HG02588 (cell line): ENCODE results near the gene TBC1D22A.
"Not testable (repeated sequence)": the region's sequence is repeated elsewhere in the genome, so short reads cannot be mapped to it uniquely, and the experiment has no call there.

Source experiments
- ATAC-seq: cut with Tn5 transposase; IDR thresholded peaks from one replicate; pipeline ENCODE4 v1.9.1; 2021; ENCODE audit warnings: mild to moderate bottlenecking, moderate library complexity; ENCODE audit not compliant: unreplicated experiment

Gene TBC1D22A

GRCh38 chr22:47039356-47039755 lies 276.9 kb downstream of the TBC1D22A start:
- ATAC-seq = no peak

- ATAC-seq = no peak
Measured at GRCh38 chr22:47040486-47041270, 278.2 kb downstream of the TBC1D22A start.

- ATAC-seq = no peak
Measured at GRCh38 chr22:47041271-47042115, 279.0 kb downstream of the TBC1D22A start.

- ATAC-seq = no peak
Measured at GRCh38 chr22:47042116-47042825, 279.8 kb downstream of the TBC1D22A start.

GRCh38 chr22:47042861-47043496 lies 280.5 kb downstream of the TBC1D22A start:
- no peak for ATAC-seq

GRCh38 chr22:47043835-47044721 lies 281.6 kb downstream of the TBC1D22A start:
- ATAC-seq = no peak

GRCh38 chr22:47044722-47045535 lies 282.5 kb downstream of the TBC1D22A start:
- ATAC-seq = no peak

GRCh38 chr22:47045691-47046410 lies 283.4 kb downstream of the TBC1D22A start:
- ATAC-seq = no peak

GRCh38 chr22:47046411-47047065 lies 284.1 kb downstream of the TBC1D22A start:
- no peak for ATAC-seq

GRCh38 chr22:47047321-47048122 lies 285.1 kb downstream of the TBC1D22A start:
- no peak for ATAC-seq

- no peak for ATAC-seq
Measured at GRCh38 chr22:47048123-47049077, 285.9 kb downstream of the TBC1D22A start.

- no peak for ATAC-seq
Measured at GRCh38 chr22:47049078-47049624, 286.7 kb downstream of the TBC1D22A start.

GRCh38 chr22:47049736-47050400 lies 287.4 kb downstream of the TBC1D22A start:
- ATAC-seq = not testable (repeated sequence)

- ATAC-seq = no peak
Measured at GRCh38 chr22:47050401-47051051, 288.1 kb downstream of the TBC1D22A start.
